Transverse colon (tissue), 4 donors: ENCODE results near the gene PODN. TPM values are rescaled to one million over a fixed set of nuclear protein-coding genes. Genes with fewer than 3 reads are reported as not detected.

Source experiments
- DNase-seq: peaks from one replicate; pipeline ENCODE4 v3.0.0-alpha.2; 2019
- H3K27ac ChIP-seq, 4 donors: fragments of 200-600 bp; sonication (generic); 2 replicates each; pipeline ENCODE4 v1.5.1; 2016 to 2018; ENCODE audit warnings: inconsistent platforms in 4 of 4
- H3K27me3 ChIP-seq: fragments of 200-600 bp; sonication (generic); 2 replicates; pipeline ENCODE4 v1.5.1; 2017; ENCODE audit warnings: inconsistent platforms
- H3K36me3 ChIP-seq, 4 donors: fragments of 200-600 bp; sonication (generic); 2 replicates each; pipeline ENCODE4 v1.5.1; 2017 to 2019; ENCODE audit warnings: inconsistent platforms in 4 of 4
- H3K4me1 ChIP-seq, 4 donors: fragments of 200-600 bp; sonication (generic); 2 replicates each; pipeline ENCODE4 v1.5.1; 2017 to 2020; ENCODE audit warnings: inconsistent platforms in 4 of 4
- H3K4me3 ChIP-seq, 4 donors: fragments of 200-600 bp; sonication (generic); 1 replicate in 1 of 4; 2 replicates in 3 of 4; pipeline versions ENCODE4 v1.5.1 to v1.6.1; 2017 to 2019; ENCODE audit warnings: inconsistent platforms in 4 of 4
- H3K9me3 ChIP-seq, 2 donors: fragments of 200-600 bp; sonication (generic); 2 replicates each; pipeline ENCODE4 v1.5.1; 2017 to 2019; ENCODE audit warnings: inconsistent platforms in 2 of 2
- EP300 ChIP-seq: sonication (generic); formaldehyde crosslinking; IDR thresholded peaks from one replicate; pipeline ENCODE4 v1.6.1; 2017; ENCODE audit warnings: antibody characterized with exemption, low read depth
- POLR2A ChIP-seq: fragments of 450-650 bp; IDR thresholded peaks from one replicate; pipeline ENCODE4 v1.6.1; 2016; ENCODE audit warnings: antibody characterized with exemption, mild to moderate bottlenecking, moderate library complexity
- POLR2AphosphoS5 ChIP-seq, 3 donors: sonication (generic); formaldehyde crosslinking; IDR thresholded peaks; one replicate each; pipeline ENCODE4 v1.6.1; 2016; ENCODE audit warnings: antibody characterized with exemption in 3 of 3
- WGBS, 2 donors: methylation state at CpG; one replicate each; pipeline ENCODE4 v1.1.5; 2018; ENCODE audit warnings: low coverage in 1 of 2; 5-methylcytosine and 5-hydroxymethylcytosine counted together
- in situ Hi-C, 4 donors: fragments of 200-750 bp; cut with MboI; loops; one replicate each; pipeline versions ENCODE4 v1.15.0 to v1.15.1; 2017; ENCODE audit warnings: low sequenced_read_pairs in 3 of 4, low pct_ligation_motif_present in 1 of 4, low pct_unique_long_range_greater_than_20kb in 1 of 4
- intact Hi-C: fragments of 100-400 bp; cut with DNase I; formaldehyde crosslinking; loops from one replicate; pipeline ENCODE4 v1.15.1; 2023; ENCODE audit warnings: low total_unique reads
- total RNA-seq, 4 donors: library from RNA; depleted of rRNA; stranded (reverse); fragments of >200 nt; gene quantifications; one replicate each; pipeline ENCODE4 v1.1.0, GENCODE V29; 2016
- TF ChIP-seq, protein P1 (sequence below), 5 experiments: fragments of 200-600 bp in 3 of 5; fragments of 450-650 bp in 2 of 5; sonication (generic) in 3 of 5; IDR thresholded peaks; 1 replicate in 2 of 5; 2 replicates in 3 of 5; pipeline ENCODE4 v1.5.1; 2016 to 2017; ENCODE audit warnings: antibody characterized with exemption in 5 of 5, inconsistent platforms in 3 of 5, mild to moderate bottlenecking in 2 of 5, moderate library complexity in 1 of 5

Gene PODN
- total RNA-seq, 4 donors from 2014 or later: 29.4 to 43.6 (median 35.6) TPM

DNA sequence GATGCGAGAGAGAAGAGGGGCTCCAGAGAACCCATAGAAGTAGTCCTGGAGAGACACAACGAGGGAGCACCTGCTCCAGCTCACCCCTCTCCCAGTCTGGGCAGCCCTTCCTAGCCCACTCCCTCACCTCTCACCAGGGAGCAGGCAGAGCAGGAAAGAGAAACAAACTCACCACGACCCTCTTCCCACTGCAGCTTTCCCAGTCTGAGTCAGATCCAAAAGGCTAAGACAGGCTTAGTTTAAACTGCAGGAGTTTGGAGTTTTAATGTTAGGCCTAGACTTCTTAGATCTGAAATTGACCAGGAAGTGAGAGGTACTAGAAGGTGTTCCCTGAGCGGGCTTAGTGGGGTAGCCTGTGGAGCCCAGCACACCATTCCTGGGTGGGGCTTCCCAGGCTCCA, 50.8 kb downstream of the PODN start:
- no peak for DNase-seq
- WGBS, 2 donors: 83% methylated on average over 4 of the region's 4 CpGs; no CpG with 5 or more reads in 1 of the 2 donors
- H3K27ac ChIP-seq: no peak overlapping the region
- in situ Hi-C loops: no loop called here
- no peaks in the 10 kb centered on the region for H3K27me3 ChIP-seq
- H3K36me3 ChIP-seq: no peaks in the 10 kb centered on the region
- H3K9me3 ChIP-seq: no peaks in the 10 kb centered on the region
- intact Hi-C loops: no loop called here
- TF ChIP-seq POLR2AphosphoS5 (IDR thresholded peaks at IDR 0.05): no peak
- TF ChIP-seq, protein P1, sequence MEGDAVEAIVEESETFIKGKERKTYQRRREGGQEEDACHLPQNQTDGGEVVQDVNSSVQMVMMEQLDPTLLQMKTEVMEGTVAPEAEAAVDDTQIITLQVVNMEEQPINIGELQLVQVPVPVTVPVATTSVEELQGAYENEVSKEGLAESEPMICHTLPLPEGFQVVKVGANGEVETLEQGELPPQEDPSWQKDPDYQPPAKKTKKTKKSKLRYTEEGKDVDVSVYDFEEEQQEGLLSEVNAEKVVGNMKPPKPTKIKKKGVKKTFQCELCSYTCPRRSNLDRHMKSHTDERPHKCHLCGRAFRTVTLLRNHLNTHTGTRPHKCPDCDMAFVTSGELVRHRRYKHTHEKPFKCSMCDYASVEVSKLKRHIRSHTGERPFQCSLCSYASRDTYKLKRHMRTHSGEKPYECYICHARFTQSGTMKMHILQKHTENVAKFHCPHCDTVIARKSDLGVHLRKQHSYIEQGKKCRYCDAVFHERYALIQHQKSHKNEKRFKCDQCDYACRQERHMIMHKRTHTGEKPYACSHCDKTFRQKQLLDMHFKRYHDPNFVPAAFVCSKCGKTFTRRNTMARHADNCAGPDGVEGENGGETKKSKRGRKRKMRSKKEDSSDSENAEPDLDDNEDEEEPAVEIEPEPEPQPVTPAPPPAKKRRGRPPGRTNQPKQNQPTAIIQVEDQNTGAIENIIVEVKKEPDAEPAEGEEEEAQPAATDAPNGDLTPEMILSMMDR (IDR thresholded peaks at IDR 0.05): no peak
- no peak for TF ChIP-seq POLR2A
- TF ChIP-seq EP300: no peak
- peaks cover 17 to 41% (median 21%) of the 10 kb centered on the region in 4 donors for H3K4me1 ChIP-seq
- no peak overlapping the region for H3K4me3 ChIP-seq

DNA sequence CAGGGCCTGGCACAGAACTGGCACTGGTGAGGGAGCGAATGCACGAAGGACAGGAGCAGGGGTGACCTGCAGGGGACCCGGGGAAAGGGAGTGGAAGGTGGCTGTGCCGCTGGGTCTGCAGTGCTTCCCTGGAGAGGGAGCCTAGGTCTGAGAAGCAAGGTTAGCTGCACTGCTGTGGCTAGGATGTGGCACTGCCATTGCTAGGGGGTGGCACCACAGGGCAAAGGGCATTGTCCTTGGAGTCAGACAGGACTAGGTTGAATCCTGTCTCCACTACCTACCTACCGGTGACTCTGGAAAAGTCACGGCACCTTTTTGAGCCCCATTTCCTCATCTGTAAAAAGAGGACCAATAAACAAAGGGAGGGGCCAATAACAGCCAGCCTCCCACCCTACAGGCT, 52.1 kb downstream of the PODN start:
- Histone ChIP-seq H3K27me3 (no peaks in the 10 kb centered on the region), H3K4me1 (peaks cover 17 to 32% (median 21%) of the 10 kb centered on the region in 4 donors), H3K36me3 (no peaks in the 10 kb centered on the region), H3K9me3 (no peaks in the 10 kb centered on the region), H3K4me3 (no peak overlapping the region), H3K27ac (no peak overlapping the region)
- intact Hi-C loops: no loop called here
- no peak for TF ChIP-seq POLR2AphosphoS5 (IDR thresholded peaks at IDR 0.05)
- no peak for DNase-seq
- in situ Hi-C loops: no loop called here
- 90% methylated on average over 6 of the region's 6 CpGs; no CpG with 5 or more reads in 1 of the 2 donors for WGBS, 2 donors

DNA sequence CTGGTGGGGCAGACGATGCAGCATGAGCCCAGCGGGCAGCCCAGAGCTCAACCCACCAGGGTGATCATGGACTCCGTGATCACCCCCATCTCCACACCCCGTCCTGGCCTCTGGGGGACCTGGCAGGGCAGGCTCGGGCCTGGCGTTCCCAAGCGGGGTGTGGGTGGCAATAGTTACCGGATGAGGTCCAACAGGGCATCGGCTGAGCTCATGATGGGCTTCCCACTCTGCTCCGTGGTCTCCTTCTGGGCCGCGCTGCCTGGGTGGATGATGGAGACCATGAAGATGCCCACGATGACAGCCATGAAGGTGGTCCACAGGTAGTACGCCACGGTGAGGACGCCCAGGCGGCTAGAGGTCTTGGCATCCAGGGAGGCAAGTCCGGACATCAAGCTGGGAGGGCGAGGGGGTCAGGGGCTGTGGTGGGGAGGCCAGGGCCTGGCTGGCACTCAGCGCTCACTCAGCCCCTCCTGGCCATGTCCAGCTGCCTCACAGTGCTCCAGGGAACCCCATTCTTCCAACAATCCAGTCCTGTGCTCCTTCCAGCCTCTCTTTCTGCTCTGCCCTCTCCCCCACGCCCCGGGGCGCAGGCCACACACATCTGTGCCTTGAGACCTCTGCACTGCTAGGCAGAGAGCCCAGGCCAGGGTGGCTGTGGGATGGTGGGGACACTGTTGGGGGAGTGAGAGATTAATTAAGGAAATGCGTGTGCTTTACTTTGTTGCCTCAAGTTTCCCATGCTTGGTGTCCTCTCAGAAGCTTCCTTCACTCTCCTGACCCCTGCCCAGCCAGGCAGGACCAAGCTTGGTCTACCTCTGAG, 52.8 kb downstream of the PODN start:
- intact Hi-C loops: no loop called here
- Histone ChIP-seq H3K36me3 (no peaks in the 10 kb centered on the region), H3K9me3 (no peaks in the 10 kb centered on the region), H3K4me3 (no peak overlapping the region), H3K27me3 (no peaks in the 10 kb centered on the region), H3K27ac (no peak overlapping the region), H3K4me1 (peaks cover 13 to 25% (median 18%) of the 10 kb centered on the region in 4 donors)
- WGBS, 2 donors: 91% methylated on average over 23 of the region's 24 CpGs; no CpG with 5 or more reads in 1 of the 2 donors
- no peak for TF ChIP-seq POLR2AphosphoS5 (IDR thresholded peaks at IDR 0.05)
- TF ChIP-seq, protein P1 (IDR thresholded peaks at IDR 0.05): no peak
- TF ChIP-seq EP300: no peak
- TF ChIP-seq POLR2A: no peak
- no peak for DNase-seq
- in situ Hi-C loops: no loop called here

DNA sequence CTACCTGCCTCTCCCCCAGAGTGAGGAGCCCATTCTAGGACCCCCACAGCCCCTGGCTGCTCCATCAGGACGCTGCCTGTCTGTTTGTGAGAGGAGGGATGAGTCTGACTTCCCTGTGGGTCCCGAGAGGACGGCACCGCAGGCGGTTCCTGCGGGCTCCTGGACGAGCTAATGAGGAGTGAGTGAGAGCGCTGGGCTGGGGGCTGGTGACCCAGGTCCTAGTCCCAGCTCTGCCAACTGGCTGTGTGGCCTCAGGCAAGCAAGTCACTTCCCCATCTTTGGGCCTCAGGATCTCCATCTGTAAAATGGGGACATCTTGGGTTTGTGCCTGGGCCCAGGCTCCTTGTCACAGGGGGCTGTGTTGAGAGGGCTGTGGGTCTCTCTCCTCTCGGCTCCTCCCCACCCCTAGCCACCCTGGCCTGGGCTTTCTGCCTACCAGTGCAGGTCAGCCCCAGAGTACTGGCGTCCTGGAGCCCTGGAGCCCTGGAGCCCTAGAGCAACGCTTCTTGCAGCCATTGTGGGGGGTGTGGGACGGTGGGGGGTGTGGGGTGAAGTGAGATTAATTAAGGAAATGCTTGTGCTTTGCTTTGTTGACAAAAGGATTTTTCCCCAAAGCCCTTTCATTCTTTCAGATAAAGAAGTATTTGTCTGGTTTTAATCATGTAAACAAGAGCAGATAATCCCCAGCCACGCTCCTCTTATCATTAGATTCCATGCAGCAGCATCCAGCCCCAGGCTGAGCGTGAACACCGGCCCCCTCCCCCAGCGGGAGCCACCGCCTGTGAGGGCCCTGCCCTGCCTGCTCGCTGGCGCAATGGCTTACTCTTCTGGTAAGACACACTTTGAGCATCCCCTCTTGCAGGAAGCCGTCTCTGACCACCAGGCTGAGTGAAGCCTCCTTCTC, 53.6 kb downstream of the PODN start:
- DNase-seq: no peak
- in situ Hi-C loops (no loop called here), intact Hi-C loops (no loop called here)
- H3K4me1 ChIP-seq: peaks cover 4 to 17% (median 11%) of the 10 kb centered on the region in 4 donors
- H3K27me3 ChIP-seq: no peaks in the 10 kb centered on the region
- no peaks in the 10 kb centered on the region for H3K9me3 ChIP-seq
- TF ChIP-seq EP300 (no peak), POLR2AphosphoS5 (IDR thresholded peaks at IDR 0.05) (no peak), POLR2A (no peak)
- TF ChIP-seq, protein P1 (IDR thresholded peaks at IDR 0.05): no peak
- H3K36me3 ChIP-seq: no peaks in the 10 kb centered on the region
- no peak overlapping the region for H3K27ac ChIP-seq
- H3K4me3 ChIP-seq: no peak overlapping the region
- 61% methylated on average over 20 of the region's 20 CpGs; no CpG with 5 or more reads in 1 of the 2 donors for WGBS, 2 donors
